GM10266 (cell line): ENCODE results near the gene MYL11.
"Not testable (repeated sequence)": the region's sequence is repeated elsewhere in the genome, so short reads cannot be mapped to it uniquely, and the experiment has no call there.

Experiments used
- DNase-seq: peaks from one replicate; pipeline ENCODE4 v3.0.0; 2012; ENCODE audit errors: extremely low spot score
- TF ChIP-seq, protein P1 (sequence below): IDR thresholded peaks from 2 replicates; pipeline ENCODE4 v1.5.1; 2012; ENCODE audit warnings: mild to moderate bottlenecking, low read depth; ENCODE audit not compliant: control insufficient read depth, insufficient read depth; ENCODE audit errors: missing control alignments

Gene MYL11

GRCh38 chr16:30381291-30382041 lies 6.9 kb downstream of the MYL11 start:
- no peak for DNase-seq
- TF ChIP-seq, protein P1, sequence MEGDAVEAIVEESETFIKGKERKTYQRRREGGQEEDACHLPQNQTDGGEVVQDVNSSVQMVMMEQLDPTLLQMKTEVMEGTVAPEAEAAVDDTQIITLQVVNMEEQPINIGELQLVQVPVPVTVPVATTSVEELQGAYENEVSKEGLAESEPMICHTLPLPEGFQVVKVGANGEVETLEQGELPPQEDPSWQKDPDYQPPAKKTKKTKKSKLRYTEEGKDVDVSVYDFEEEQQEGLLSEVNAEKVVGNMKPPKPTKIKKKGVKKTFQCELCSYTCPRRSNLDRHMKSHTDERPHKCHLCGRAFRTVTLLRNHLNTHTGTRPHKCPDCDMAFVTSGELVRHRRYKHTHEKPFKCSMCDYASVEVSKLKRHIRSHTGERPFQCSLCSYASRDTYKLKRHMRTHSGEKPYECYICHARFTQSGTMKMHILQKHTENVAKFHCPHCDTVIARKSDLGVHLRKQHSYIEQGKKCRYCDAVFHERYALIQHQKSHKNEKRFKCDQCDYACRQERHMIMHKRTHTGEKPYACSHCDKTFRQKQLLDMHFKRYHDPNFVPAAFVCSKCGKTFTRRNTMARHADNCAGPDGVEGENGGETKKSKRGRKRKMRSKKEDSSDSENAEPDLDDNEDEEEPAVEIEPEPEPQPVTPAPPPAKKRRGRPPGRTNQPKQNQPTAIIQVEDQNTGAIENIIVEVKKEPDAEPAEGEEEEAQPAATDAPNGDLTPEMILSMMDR: no peak

DNA sequence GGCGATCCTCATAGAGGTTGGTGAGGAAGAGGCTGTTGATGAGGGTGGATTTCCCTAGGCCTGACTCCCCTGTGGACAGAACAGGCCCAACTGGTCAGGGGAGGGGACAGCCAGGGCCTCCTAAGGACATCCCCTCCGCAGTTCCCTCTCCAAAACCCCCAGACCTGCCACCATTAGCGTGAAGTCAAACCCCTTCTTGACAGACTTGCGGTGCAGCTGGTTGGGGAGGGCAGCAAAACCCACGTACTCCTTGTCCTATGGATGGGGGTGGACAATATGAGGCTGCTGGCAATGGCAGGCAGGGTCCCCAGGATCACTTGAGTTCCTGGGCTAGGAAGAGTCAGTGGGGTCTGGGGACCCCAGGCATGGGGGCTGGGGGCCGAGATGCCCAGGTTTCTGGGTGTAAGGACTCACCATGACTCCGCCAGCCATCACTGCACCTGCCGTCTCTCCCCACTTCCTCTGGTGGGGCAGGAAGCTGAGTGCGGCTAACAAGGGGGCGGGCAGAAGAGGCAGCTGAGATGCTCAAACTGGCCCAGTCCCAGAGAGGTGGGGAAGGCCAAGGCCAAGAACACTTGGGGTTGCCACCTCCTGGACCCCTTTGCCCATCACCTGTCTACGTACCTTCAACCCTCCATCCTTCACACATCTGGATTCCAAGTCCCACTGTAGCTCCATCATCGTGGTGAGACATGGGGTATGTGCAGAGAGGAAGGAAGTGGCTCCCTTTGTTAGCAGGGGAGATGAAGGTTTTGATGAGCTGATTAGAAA lies 7.7 kb downstream of the MYL11 start, which contains the start of gene SEPTIN1:
Gene SEPTIN1 (minus strand): TSS at position 451 of the 771 bp plus-strand sequence. CDS start 19 bp downstream, at position 432.
- TF ChIP-seq, protein P1: no peak
- DNase-seq: peak; percentile 72

DNA sequence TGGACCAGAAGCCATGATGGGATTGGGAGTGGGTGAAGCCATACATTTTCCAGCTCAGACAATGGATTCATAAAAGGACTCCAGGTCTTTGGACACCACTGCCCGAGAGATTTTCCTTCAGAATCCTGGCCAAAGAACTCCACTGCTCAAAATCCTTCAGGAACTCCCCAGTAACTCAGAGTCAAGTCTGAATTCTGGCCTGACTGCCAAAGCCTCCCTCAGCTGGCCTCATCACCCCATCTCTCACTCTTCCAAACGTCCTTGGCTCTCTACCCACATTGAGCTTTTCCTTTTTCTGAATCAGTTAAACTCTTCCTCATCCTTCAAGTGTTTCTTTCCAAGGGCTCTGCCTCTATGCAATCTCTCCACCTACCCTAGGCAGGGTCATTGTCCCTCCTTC lies 8.9 kb downstream of the MYL11 start:
- TF ChIP-seq, protein P1: no peak
- no peak for DNase-seq

- DNase-seq: no peak
- TF ChIP-seq, protein P1: no peak
Observed at GRCh38 chr16:30394592-30395154, 20.1 kb downstream of the MYL11 start.

DNA sequence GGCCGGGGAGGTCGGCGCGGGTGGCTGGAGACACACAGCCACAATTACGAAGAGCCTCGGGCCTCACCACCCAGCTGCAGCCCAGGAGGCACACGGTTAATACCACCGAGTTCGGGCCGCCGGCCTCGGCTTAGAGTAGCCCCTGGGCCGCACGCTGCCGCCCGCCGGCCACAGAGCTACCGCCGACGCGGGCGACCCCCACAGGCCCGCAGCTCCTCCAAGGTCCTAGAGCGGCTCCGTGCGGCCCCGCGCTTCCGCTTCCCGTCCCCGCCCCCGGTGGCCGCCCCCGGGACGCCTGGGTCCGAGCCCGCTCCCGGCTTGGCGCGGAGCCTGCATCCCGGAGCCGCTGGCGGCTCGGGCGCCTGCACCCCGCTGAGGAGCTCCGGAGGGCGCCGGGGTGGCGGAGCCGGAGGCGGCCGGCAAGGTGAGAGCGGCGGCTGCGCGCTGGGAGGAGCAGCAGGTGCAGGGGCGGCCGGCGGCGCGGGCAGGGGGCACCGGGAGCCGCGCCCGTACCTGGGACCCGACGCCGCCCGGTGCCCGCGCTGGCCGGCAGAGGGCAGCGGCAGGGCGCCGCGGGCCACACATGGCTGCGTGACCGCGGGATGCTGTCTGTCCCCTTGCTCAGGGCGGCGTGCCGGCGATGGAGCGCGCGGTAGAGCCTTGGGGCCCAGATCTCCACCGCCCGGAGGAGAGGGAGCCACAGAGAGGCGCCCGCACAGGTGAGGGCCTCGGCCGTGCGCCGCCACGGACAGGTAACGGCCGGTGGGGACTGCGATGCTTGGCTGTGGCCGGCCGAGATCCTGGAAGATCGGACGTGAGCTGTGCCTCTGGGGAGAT lies 20.8 kb downstream of the MYL11 start, which contains the start of gene ZNF48:
Gene ZNF48 (plus strand): TSS at position 266 of the 837 bp plus-strand sequence. CDS start 375 bp downstream, at position 641.
- TF ChIP-seq, protein P1: peak; percentile 69

DNA sequence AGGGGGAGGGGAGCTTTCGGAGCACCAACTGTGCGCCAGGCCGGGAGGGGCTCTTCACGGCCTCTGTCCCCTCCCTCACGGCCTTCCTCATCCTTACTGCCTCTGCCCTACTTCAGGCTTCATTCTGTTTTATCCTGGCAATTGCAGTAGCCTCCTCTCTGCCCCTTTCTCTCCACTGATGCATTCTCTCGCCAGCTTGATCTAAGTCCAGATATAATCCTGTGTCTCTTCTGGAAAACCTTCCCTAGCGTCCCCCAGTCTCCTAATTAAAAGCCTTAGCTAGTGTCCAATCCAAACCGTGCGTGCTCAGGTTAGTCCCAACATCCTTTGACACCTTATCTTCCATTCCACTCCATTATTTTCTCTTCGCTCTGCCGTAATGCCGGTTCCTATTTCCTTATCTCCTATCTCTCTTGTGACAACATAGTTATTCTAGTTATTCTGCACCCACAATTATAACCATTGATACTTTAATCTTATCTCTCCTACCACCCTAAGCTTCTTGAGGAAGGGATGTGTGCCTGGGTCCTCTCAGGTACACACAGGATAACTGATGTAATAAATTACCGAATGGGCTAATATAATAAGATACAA lies 21.5 kb downstream of the MYL11 start:
- TF ChIP-seq, protein P1: no peak
- no peak for DNase-seq

More for the DNA sequence above, 20.8 kb downstream of the MYL11 start, which contains the start of gene ZNF48:
- DNase-seq: peak; percentile 85

- DNase-seq: not testable (repeated sequence)
Observed at GRCh38 chr16:30396627-30397026, 22.0 kb downstream of the MYL11 start.
